Neural progenitor cell (in vitro differentiated cells): ENCODE results near the gene ANKRD35. TPM values are rescaled to one million over a fixed set of nuclear protein-coding genes. Genes with fewer than 3 reads are reported as not detected.

Source experiments
- DNase-seq: peaks from one replicate; pipeline ENCODE4 v3.0.0-alpha.2; 2016; ENCODE audit warnings: low spot score
- H2AFZ ChIP-seq: fragments of 200-600 bp; sonication (generic); replicated peaks from 2 replicates; pipeline ENCODE4 v1.6.1; 2016; ENCODE audit warnings: antibody characterized with exemption
- H3F3A ChIP-seq: fragments of 200-600 bp; sonication (generic); 2 replicates; pipeline ENCODE4 v1.6.1; 2016; ENCODE audit warnings: antibody characterized with exemption, low read depth
- H3K27ac ChIP-seq: fragments of 200-600 bp; sonication (generic); 2 replicates; pipeline ENCODE4 v1.5.1; 2016; ENCODE audit warnings: mild to moderate bottlenecking
- H3K27me3 ChIP-seq: fragments of 200-600 bp; sonication (generic); 2 replicates; pipeline ENCODE4 v1.6.1; 2016; ENCODE audit warnings: mild to moderate bottlenecking, moderate library complexity
- H3K36me3 ChIP-seq: fragments of 200-600 bp; sonication (generic); 2 replicates; pipeline ENCODE4 v1.5.1; 2016
- H3K4me1 ChIP-seq: fragments of 200-600 bp; sonication (generic); 2 replicates; pipeline ENCODE4 v1.6.1; 2016; ENCODE audit warnings: mixed run types
- H3K4me2 ChIP-seq: fragments of 200-600 bp; sonication (generic); 2 replicates; pipeline ENCODE4 v1.6.1; 2016
- H3K4me3 ChIP-seq: fragments of 200-600 bp; sonication (generic); 2 replicates; pipeline ENCODE4 v1.5.1; 2016
- H3K79me2 ChIP-seq: fragments of 200-600 bp; sonication (generic); 2 replicates; pipeline ENCODE4 v1.6.1; 2016; ENCODE audit warnings: low read depth
- H3K9ac ChIP-seq: fragments of 200-600 bp; sonication (generic); 2 replicates; pipeline ENCODE4 v1.6.1; 2016
- H3K9me3 ChIP-seq: fragments of 200-600 bp; sonication (generic); 2 replicates; pipeline ENCODE4 v1.5.1; 2016; ENCODE audit warnings: low read depth
- H4K20me1 ChIP-seq: fragments of 200-600 bp; sonication (generic); 2 replicates; pipeline ENCODE4 v1.6.1; 2016; ENCODE audit warnings: low read depth
- H3K27ac Mint-ChIP-seq: 3 replicates; pipeline ENCODE4 v1.8.0; 2021; ENCODE audit warnings: mixed read lengths
- H3K27me3 Mint-ChIP-seq: 2 replicates; pipeline ENCODE4 v1.8.0; 2022; ENCODE audit warnings: low read depth, mild to moderate bottlenecking, inconsistent platforms, moderate library complexity, mixed read lengths; ENCODE audit not compliant: insufficient read depth
- H3K36me3 Mint-ChIP-seq: 3 replicates; pipeline ENCODE4 v1.8.0; 2021; ENCODE audit warnings: mixed read lengths
- H3K4me1 Mint-ChIP-seq: 3 replicates; pipeline ENCODE4 v1.8.0; 2021; ENCODE audit warnings: mixed read lengths
- H3K4me3 Mint-ChIP-seq: 3 replicates; pipeline ENCODE4 v1.8.0; 2021; ENCODE audit warnings: mild to moderate bottlenecking, moderate library complexity, mixed read lengths
- H3K9me3 Mint-ChIP-seq: 3 replicates; pipeline ENCODE4 v1.8.0; 2020; ENCODE audit warnings: mixed read lengths
- EZH2 ChIP-seq: fragments of 200-600 bp; sonication (generic); IDR thresholded peaks from 2 replicates; pipeline ENCODE4 v1.6.1; 2017; ENCODE audit warnings: antibody characterized with exemption, mild to moderate bottlenecking, moderate library complexity
- EZH2phosphoT487 ChIP-seq: fragments of 200-600 bp; sonication (generic); IDR thresholded peaks from 2 replicates; pipeline ENCODE4 v1.6.1; 2017; ENCODE audit warnings: antibody characterized with exemption
- total RNA-seq: library from RNA; depleted of rRNA; stranded (reverse); fragments of >200 nt; gene quantifications from 2 replicates; pipeline ENCODE4 v1.2.3, GENCODE V29; 2015; ENCODE audit warnings: low replicate concordance
- TF ChIP-seq, protein P1 (sequence below): fragments of 200-600 bp; sonication (generic); IDR thresholded peaks from 2 replicates; pipeline ENCODE4 v1.5.1; 2017; ENCODE audit warnings: antibody characterized with exemption, mild to moderate bottlenecking

ANKRD35 gene
- total RNA-seq, 1 donor from 2014 or later: 1.1 TPM

DNA sequence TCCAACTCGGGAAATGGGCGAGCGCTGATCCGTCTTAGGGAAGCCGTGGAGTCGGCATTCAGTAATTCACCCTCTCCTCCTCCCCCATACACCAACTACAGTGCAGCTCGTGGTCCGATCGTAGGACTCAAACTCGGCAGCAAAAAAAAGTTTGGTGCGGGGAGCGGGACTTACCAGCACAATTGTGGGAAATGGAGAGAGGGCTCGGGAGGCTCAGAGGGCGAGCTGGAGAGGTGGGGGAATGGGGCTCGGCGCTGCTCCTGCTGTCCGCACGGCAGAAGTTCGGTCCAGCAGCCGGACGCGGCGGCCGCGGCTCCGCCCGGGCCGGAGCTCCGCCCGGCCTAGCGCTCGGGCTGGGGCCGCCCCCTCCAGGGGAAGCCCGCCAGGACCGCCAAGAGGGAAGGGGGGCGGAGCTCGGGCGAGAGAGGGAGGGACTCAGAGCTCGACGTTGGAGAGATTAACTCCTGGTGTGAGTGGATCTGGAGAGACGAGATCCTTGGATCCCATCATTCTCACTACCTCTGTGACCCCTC lies 26.1 kb downstream of the ANKRD35 start:
- Histone ChIP-seq H3K4me3 (peak overlapping the region; percentile 95), H2AFZ (peak overlapping the region; percentile 64), H3K4me2 (peak overlapping the region; percentile 80), H3K27ac (no peak overlapping the region), H3K27me3 (no peaks in the 10 kb centered on the region), H3K36me3 (no peaks in the 10 kb centered on the region), H3K9me3 (no peaks in the 10 kb centered on the region), H3F3A (peaks cover 22% of the 10 kb centered on the region), H4K20me1 (no peaks in the 10 kb centered on the region), H3K4me1 (no peaks in the 10 kb centered on the region), H3K9ac (peak overlapping the region; percentile 19), H3K79me2 (peaks cover 15% of the 10 kb centered on the region)
- no peaks in the 10 kb centered on the region for H3K9me3 Mint-ChIP-seq
- TF ChIP-seq EZH2phosphoT487: no peak
- no peak for TF ChIP-seq EZH2
- H3K4me1 Mint-ChIP-seq: peaks cover 10% of the 10 kb centered on the region
- H3K27me3 Mint-ChIP-seq: peaks cover 8% of the 10 kb centered on the region
- peak overlapping the region; percentile 98 for H3K4me3 Mint-ChIP-seq
- H3K36me3 Mint-ChIP-seq: peaks cover 20% of the 10 kb centered on the region
- peak overlapping the region; percentile 76 for H3K27ac Mint-ChIP-seq
- peak; percentile 93 for DNase-seq

- Mint-ChIP-seq H3K27ac (peak within 1 kb of the TSS; percentile 76), H3K4me1 (peaks cover 10% of the 10 kb centered on the region), H3K36me3 (peaks cover 26% of the 10 kb centered on the region), H3K4me3 (peak within 1 kb of the TSS; percentile 98), H3K9me3 (no peaks in the 10 kb centered on the region), H3K27me3 (peaks cover 6% of the 10 kb centered on the region)
- Histone ChIP-seq H3K79me2 (peaks cover 15% of the 10 kb centered on the region), H4K20me1 (no peaks in the 10 kb centered on the region), H2AFZ (peak within 1 kb of the TSS; percentile 90), H3K36me3 (no peaks in the 10 kb centered on the region), H3K4me1 (no peaks in the 10 kb centered on the region), H3K27me3 (no peaks in the 10 kb centered on the region), H3K4me3 (peak within 1 kb of the TSS; percentile 95), H3K4me2 (peak within 1 kb of the TSS; percentile 80), H3K9me3 (no peaks in the 10 kb centered on the region), H3K27ac (no peak within 1 kb of the TSS), H3K9ac (peak within 1 kb of the TSS; percentile 19), H3F3A (peaks cover 22% of the 10 kb centered on the region)
- TF ChIP-seq, protein P1, sequence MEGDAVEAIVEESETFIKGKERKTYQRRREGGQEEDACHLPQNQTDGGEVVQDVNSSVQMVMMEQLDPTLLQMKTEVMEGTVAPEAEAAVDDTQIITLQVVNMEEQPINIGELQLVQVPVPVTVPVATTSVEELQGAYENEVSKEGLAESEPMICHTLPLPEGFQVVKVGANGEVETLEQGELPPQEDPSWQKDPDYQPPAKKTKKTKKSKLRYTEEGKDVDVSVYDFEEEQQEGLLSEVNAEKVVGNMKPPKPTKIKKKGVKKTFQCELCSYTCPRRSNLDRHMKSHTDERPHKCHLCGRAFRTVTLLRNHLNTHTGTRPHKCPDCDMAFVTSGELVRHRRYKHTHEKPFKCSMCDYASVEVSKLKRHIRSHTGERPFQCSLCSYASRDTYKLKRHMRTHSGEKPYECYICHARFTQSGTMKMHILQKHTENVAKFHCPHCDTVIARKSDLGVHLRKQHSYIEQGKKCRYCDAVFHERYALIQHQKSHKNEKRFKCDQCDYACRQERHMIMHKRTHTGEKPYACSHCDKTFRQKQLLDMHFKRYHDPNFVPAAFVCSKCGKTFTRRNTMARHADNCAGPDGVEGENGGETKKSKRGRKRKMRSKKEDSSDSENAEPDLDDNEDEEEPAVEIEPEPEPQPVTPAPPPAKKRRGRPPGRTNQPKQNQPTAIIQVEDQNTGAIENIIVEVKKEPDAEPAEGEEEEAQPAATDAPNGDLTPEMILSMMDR: no peak
- TF ChIP-seq EZH2phosphoT487: no peak
- peak; percentile 49 for TF ChIP-seq EZH2
- peak; percentile 98 for DNase-seq
Observed at GRCh38 chr1:145858901-145859490, 26.7 kb downstream of the ANKRD35 start, which contains the start of gene PIAS3. Gene PIAS3, minus strand, starts transcription at chr1:145859081. Its CDS starts 91 bp downstream, at chr1:145858990.

- peak; percentile 89 for DNase-seq
- H3K9me3 ChIP-seq: no peaks in the 10 kb centered on the region
Observed at GRCh38 chr1:145858238-145858900, 27.3 kb downstream of the ANKRD35 start.

More at GRCh38 chr1:145858238-145858900, 27.3 kb downstream of the ANKRD35 start:
- Histone ChIP-seq H3K4me1 (no peaks in the 10 kb centered on the region), H3K27me3 (no peaks in the 10 kb centered on the region), H4K20me1 (no peaks in the 10 kb centered on the region), H3K4me2 (peak overlapping the region; percentile 80), H3K9ac (no peak overlapping the region), H3K27ac (no peak overlapping the region), H2AFZ (peak overlapping the region; percentile 90), H3K79me2 (peaks cover 15% of the 10 kb centered on the region), H3K4me3 (peak overlapping the region; percentile 95), H3F3A (peaks cover 22% of the 10 kb centered on the region), H3K36me3 (no peaks in the 10 kb centered on the region)
- Mint-ChIP-seq H3K36me3 (peaks cover 30% of the 10 kb centered on the region), H3K4me1 (peaks cover 10% of the 10 kb centered on the region), H3K27ac (no peak overlapping the region), H3K9me3 (no peaks in the 10 kb centered on the region), H3K4me3 (peak overlapping the region; percentile 98), H3K27me3 (peaks cover 1% of the 10 kb centered on the region)
- TF ChIP-seq EZH2phosphoT487 (no peak), EZH2 (no peak)
- TF ChIP-seq, protein P1: no peak
